SK-N-SH (cell line): ENCODE results near the gene NKG7.

Source experiments
- EP300 ChIP-seq, 2 experiments: IDR thresholded peaks; 2 replicates each; pipeline versions ENCODE4 v1.4.0 to v1.6.1; 2012; ENCODE audit warnings: borderline replicate concordance in 1 of 2, low read depth in 1 of 2, low read length in 1 of 2
- TAF1 ChIP-seq: IDR thresholded peaks from 2 replicates; pipeline ENCODE4 v1.6.1; 2012; ENCODE audit warnings: low read depth, mild to moderate bottlenecking, low read length, moderate library complexity, borderline replicate concordance
- TF ChIP-seq, protein P1 (sequence below): fragments of 200-600 bp; sonication (generic); IDR thresholded peaks from 2 replicates; pipeline ENCODE4 v1.6.1; 2017; ENCODE audit warnings: antibody characterized with exemption, mild to moderate bottlenecking, moderate library complexity

DNA sequence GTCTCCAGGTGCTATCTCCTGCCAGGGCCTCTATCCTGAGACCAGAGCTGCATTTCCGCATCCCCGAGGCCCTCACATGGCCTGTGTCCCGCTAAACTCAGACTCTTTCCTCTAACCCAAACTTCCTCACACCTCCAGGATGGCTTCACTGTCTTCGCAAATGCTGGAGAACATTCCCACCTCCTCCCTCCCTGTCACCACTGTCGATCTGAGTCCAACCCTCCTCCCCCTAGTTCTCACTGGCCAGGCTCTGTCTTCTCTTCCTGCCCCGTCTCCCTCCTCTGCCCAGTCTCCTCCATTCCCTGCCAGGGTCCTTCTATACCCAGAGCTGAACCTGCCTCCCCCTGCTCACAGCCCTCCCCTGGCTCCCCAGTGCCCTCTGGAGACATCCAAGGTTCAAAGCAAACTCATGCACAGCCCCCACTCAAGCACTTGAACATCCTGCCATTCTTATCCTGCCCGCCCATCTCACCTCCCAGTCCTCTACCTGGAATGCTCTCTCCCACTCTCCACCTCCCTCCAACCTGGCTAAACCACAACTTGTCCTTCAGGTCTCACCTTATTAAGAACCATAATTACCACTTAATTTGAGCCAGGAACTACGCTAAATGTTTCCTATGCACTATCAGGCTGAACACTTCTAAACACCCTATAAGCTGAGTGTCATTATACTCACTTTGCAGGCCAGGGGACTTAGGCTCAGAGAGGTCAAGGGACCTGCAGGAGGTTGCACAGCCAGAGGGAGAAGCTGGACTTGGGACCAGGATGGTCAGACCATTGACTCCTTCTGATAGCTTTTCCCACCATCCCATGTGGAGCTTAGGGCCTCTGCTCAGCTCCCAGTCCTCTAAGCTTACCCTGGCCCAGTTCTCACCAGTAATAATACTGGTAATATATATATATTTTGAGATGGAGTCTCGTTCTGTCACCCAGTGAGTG, 29.6 kb downstream of the NKG7 start:
- no peak for TF ChIP-seq EP300 (IDR thresholded peaks at IDR 0.05; ENCODE audit: borderline replicate concordance in 1 of 2, low read depth in 1 of 2, low read length in 1 of 2)
- TF ChIP-seq, protein P1, sequence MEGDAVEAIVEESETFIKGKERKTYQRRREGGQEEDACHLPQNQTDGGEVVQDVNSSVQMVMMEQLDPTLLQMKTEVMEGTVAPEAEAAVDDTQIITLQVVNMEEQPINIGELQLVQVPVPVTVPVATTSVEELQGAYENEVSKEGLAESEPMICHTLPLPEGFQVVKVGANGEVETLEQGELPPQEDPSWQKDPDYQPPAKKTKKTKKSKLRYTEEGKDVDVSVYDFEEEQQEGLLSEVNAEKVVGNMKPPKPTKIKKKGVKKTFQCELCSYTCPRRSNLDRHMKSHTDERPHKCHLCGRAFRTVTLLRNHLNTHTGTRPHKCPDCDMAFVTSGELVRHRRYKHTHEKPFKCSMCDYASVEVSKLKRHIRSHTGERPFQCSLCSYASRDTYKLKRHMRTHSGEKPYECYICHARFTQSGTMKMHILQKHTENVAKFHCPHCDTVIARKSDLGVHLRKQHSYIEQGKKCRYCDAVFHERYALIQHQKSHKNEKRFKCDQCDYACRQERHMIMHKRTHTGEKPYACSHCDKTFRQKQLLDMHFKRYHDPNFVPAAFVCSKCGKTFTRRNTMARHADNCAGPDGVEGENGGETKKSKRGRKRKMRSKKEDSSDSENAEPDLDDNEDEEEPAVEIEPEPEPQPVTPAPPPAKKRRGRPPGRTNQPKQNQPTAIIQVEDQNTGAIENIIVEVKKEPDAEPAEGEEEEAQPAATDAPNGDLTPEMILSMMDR = no peak
- TF ChIP-seq TAF1 = no peak
